Ishikawa (cell line): ENCODE results near the gene SLC38A11.

Source experiments
- CEBPB ChIP-seq: IDR thresholded peaks from 2 replicates; pipeline ENCODE4 v1.6.1; 2012
- CREB1 ChIP-seq: IDR thresholded peaks from 2 replicates; pipeline ENCODE4 v1.6.1; 2012; ENCODE audit warnings: low read depth
- EP300 ChIP-seq: IDR thresholded peaks from 2 replicates; pipeline ENCODE4 v1.6.1; 2012; ENCODE audit warnings: borderline replicate concordance
- RAD21 ChIP-seq: IDR thresholded peaks from 2 replicates; pipeline ENCODE4 v1.6.1; 2012; ENCODE audit warnings: low read depth
- TAF1 ChIP-seq: IDR thresholded peaks from 2 replicates; pipeline ENCODE4 v1.6.1; 2012; ENCODE audit warnings: low read depth, mild to moderate bottlenecking
- YY1 ChIP-seq: IDR thresholded peaks from 2 replicates; pipeline ENCODE4 v1.6.1; 2012; ENCODE audit warnings: low read depth

DNA sequence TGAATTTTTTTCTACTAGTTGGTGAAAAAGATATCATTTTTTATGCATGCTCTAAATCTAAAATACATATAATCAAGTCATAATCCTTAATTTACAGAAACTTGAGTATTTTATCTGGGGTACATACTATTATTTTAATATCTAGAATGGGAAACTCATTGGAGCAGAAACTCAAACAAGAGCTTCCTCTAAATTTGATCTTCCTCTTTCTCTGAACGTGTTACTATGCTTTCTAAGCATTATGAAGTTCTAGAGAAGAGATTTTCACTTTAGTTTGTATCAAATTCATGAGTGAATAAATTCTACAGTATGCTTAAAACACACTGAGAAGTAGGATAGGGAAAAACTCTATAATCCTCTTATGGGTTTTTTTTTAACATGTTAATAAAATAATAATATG, 20.6 kb upstream of the SLC38A11 start:
- TF ChIP-seq TAF1, result no peak
- TF ChIP-seq RAD21, result no peak
- TF ChIP-seq EP300, result no peak
- no peak for TF ChIP-seq CREB1
- TF ChIP-seq CEBPB, result no peak
- no peak for TF ChIP-seq YY1
